GM21447 (cell line): ENCODE results near the gene CXXC1.
A peak's percentile ranks its signal among the peaks of the same experiment; 100 is the strongest.
"Not testable (repeated sequence)": the region's sequence is repeated elsewhere in the genome, so short reads cannot be mapped to it uniquely, and the experiment has no call there.

ENCODE experiments used
- ATAC-seq: cut with Tn5 transposase; IDR thresholded peaks from one replicate; pipeline ENCODE4 v1.9.1; 2021; ENCODE audit not compliant: unreplicated experiment

The CXXC1 gene

DNA sequence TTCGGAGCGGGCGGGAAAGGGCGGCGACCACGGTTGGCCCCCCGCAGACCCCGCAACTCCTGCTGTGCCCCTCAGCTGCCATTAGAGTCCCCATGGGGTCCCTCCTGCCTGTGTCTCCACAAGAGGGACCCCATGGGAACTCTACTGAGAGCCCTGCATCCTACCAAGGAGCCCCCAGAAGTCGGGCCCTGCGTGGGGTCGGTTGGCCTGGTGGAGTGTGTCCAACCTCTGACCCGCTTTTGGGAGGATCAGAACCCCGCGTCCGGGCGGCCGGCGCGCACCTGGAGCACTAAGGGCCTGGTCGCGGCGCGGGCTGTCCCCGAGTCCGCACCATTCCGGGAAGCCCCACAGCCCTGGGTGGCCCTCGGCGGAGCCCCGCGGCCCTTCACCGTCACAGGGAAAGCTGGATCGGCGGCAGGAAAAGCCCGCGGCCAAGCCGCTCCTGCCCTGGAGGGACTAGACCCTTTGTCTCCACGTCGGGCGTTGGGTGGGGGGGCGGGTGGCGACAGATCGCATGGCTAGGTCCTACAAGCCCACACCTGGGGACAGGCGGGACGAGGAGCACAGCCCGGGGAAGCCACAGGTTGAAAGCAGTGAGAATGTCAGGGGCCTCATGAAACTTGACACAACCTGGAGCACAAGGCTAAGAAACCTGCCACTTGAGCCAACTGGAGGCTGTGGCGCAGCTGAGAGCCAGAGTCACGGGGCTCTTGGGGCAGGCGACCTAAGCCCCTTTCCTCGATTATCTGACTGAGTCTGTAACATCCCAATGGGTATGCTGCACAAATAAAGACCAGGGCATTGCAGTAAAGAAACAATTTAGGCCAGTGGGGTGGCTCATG, 11.2 kb upstream of the CXXC1 start:
- no peak for ATAC-seq

GRCh38 chr18:50297621-50298442, 10.3 kb upstream of the CXXC1 start:
- peak; percentile 100 for ATAC-seq

- ATAC-seq: no peak
Observed at GRCh38 chr18:50293039-50293438, 5.5 kb upstream of the CXXC1 start.

DNA sequence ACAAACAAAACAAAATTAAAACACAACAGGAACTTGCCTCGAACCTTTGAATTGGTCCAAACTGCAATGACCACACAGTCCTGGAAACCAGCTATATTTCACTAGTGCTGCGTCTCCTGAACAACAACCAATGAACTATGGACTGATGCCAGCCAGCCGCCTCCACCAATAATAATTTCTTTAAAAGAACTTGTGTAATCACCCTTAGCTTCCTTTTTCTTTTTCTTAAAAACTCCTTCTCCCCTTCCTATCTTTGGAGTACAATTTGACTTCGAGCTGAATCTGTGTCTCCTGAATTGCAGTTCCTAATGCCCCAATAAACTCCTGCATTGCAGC, 1.6 kb upstream of the CXXC1 start:
- ATAC-seq: no peak

- not testable (repeated sequence) for ATAC-seq
Observed at GRCh38 chr18:50288348-50289107, 1.0 kb upstream of the CXXC1 start.

DNA sequence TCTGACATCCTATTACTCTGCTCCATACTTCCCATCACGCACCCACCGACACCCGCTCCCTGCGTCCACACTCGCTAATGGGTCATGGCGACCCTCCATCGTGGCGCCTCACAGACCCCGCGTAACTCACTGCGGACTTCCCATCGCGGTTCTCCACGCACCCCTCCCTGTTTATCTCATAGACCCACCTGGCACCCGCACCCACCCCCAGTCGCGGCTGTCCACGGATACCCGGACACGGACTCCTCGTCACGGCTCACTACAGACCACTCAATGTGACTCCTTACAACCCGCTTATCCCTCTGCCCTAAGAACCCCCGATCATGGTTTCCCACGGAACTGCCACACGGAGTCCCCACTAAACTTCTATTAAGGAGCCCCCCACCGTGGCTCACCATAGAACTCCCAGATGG, 458 bp downstream of the CXXC1 start:
- peak; percentile 1 for ATAC-seq

- ATAC-seq: no peak
Observed at GRCh38 chr18:50286391-50287027, 983 bp downstream of the CXXC1 start.

DNA sequence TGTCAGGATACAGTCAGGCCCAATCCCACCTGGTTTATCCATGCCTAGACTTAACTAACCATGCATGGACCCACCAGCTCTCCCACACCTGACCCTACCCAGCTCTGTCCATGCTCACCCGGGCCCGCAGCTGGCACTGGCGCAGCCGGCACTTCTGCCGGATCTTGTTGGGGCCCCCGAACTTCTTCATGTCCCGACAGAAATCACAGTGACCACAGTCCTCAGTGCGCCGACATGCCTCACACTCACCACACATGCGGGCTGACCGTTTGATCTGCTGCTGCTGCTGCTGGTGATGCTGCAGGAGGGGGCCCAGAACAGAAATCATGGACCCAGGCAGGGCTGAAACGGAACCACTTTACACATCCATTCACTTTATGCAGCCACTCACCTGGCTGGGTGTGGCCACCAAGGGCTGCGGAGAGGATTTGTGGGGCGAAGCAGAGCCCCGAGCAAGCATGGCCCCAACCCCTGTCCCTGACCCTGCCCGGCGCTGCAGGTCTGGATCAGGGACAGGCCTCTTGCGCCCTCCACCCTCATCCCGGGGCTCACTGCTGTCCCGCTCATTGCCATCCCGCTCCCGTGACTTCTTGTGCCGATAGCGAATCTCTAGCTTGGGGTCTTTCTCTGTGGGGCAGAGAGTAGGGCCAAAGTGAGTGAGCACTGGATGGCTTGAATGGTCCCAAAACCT, 1.7 kb downstream of the CXXC1 start:
- ATAC-seq: no peak

DNA sequence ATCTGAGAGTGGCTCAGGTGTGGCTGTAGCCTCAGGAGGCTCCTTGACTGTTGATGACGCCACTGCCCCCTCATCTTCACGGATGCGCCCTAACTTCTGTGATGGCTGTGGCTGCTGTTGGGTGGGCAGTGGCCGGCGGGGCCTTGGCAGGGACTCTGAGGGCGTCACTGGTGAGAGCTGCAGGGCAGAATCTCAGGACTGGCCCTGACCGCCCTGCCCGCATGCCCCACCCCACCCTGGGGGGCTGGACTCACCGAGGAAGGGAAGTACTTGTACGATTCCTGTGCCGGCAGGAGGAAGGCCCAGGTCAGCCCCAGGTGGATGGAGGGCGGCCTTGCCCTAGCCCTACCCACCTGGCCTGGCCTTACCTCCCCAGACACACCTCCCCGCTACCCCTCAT, 2.4 kb downstream of the CXXC1 start:
- no peak for ATAC-seq

DNA sequence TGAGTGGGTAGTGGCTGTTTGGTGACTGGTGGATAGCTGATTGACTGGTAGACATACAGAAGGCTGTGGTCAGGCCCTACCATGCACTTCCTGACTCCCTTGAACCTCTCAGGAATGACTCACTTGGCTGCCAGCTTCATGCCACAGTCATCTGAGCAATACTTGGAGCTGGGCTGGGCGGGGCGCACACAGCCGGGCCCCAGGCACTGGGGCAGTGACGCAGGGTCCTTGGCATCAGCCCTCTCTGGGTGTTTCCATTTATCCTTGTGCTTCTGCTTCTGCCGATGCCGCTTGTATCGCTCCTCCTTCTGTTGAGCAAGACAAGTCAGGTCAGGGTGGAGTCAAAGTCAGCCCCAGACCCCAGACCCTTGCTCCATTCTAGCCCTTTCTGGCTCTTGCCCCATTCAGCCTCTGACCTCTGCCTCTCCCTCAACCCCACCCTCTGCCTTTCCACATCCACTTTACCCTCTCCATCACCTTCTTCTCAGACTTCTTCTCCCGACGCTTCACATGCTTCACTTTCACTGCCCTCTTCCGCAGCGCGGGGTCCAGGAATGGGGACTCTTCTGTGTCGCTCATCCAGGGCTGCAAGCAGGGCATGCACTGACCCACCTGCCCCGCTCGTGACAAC, 3.1 kb downstream of the CXXC1 start:
- no peak for ATAC-seq

- ATAC-seq: no peak
Observed at GRCh38 chr18:50283469-50284209, 3.9 kb downstream of the CXXC1 start.

DNA sequence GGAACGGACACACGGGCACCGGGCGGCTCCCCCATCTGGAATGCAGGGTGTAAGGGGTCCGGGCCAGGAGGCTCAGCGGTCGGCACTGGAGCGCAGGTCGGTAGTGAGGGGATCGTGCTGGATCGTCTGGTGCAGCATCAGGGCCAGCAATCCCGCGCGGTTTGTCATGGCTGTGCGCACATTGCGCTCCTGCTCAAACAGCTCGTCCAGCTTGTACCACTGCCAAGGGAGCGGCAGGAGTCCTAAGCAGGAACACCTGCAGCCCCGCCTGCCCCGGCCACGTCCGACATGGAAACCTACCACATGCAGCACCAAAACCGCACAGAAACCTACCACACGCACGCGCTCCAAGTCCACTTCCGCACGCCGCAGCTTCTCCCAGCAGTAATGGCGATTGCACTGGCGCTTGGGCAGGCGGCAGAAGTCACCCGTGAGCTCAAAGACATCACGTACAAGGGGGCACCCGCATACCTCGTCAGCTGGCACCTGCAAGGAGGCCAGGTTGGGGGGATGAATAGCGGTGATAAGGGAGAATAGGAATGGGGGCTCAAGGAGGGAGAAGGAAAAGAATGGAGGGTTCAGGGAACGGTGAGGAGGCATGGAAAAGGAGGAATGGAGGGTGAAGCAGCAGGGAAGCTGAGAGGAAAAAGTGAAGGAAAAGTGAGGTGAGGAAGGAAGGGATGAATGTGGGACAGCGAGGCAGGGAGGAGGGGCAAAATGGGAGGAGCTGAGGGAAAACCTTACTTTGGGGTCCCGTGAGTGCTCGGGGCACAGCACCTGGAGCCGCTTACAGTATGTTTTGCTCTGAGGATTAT, 4.8 kb downstream of the CXXC1 start:
- ATAC-seq: no peak

DNA sequence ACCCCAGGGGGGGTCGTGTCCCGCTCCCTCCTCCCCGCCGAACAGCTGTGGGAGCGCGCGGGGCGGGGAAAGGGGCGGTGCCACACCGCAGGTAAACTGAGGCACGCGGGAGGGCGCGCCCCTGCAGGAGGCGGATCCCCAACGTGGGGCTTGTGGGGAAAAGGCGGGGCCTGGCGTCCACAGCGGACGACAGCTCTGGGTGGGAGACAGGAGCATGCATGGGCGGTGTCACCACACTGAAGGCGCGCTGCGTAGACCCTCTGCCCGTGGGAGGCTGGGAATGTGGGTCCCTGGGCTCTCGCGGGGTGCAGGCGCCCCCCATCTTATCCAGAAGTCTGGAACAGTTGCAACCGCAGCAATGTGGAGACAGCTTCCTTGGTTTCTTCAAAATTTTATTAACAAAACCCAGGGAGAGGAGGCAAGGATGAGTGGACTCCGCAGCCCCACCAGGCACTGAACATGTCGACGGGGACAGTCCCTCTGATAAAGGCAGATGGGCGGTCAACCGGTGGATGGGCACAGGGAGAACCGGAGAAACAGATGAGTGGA, 5.4 kb downstream of the CXXC1 start:
- no peak for ATAC-seq

- ATAC-seq: peak; percentile 86
Observed at GRCh38 chr18:50281295-50281971, 6.1 kb downstream of the CXXC1 start, which contains the start of gene MBD1. MBD1 (minus strand) TSS chr18:50281523; CDS start chr18:50279992, 1,531 bp downstream.

GRCh38 chr18:50280707-50281294, 6.7 kb downstream of the CXXC1 start:
- no peak for ATAC-seq

DNA sequence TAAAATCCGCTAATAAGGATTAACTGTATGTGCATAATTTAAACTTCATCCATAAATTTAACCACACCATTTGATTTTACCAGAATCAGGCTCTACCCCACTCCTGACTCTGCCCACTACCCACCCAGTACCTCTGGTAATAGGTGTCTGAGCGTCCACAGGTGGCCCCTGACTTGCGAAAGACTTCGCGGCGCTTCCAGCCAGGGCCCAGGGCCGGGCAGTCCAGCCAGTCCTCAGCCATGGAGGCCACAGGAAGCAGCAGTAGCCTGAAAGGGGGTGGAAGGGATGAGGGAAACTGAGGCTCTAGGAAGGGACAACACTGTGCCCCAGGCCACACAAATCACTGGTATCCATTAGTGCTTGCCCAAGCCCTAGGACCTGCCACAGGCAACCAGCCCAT, 7.7 kb downstream of the CXXC1 start:
- no peak for ATAC-seq

- ATAC-seq: no peak
Observed at GRCh38 chr18:50277942-50278341, 9.6 kb downstream of the CXXC1 start.
